ENCODE data around the gene TMEM132E.

DNA sequence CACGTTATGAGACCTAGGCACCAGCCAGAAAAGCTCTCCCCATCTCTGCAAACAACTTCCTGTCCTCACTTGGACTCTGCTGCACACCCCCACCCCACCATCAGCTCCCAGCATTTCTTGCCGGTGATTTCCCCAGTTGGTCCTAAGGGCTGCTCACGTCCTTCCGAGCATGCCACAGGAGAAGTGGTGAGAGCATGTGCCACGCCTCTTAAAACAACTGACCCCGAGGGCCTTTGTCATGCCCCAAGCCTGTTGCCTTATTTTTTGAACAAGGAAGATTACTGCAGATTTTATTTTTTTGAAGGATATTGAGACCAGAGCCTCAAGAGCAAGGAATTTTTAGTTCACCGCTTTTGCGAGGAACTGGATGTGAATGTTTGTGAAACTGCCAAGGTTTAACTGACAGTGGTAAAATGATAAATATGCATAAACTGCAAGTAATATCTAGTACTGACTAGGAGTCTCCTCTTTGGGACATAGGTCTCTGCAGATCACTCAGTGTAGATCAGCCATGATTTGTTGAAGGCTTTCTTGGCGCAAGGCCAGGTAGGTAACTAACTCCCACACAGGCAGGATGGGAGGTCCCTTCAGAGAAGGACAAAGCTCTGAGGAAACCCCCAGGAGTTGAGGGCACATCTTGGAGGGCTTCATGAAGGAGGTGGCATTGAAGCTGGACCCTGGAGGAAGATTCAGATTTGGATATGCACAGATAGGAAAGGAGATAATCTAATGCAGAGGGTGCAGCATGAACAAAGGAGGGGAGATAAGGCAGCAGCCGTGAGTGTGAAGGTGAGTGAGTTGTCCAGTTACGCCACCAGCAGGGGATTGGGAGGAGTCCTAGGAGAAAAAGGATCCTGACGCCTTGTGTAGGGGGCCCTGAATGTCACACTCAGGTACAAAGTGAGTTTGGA is 44.7 kb downstream of the TMEM132E start:
- TF ChIP-seq, protein P1, sequence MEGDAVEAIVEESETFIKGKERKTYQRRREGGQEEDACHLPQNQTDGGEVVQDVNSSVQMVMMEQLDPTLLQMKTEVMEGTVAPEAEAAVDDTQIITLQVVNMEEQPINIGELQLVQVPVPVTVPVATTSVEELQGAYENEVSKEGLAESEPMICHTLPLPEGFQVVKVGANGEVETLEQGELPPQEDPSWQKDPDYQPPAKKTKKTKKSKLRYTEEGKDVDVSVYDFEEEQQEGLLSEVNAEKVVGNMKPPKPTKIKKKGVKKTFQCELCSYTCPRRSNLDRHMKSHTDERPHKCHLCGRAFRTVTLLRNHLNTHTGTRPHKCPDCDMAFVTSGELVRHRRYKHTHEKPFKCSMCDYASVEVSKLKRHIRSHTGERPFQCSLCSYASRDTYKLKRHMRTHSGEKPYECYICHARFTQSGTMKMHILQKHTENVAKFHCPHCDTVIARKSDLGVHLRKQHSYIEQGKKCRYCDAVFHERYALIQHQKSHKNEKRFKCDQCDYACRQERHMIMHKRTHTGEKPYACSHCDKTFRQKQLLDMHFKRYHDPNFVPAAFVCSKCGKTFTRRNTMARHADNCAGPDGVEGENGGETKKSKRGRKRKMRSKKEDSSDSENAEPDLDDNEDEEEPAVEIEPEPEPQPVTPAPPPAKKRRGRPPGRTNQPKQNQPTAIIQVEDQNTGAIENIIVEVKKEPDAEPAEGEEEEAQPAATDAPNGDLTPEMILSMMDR (IDR thresholded peaks at IDR 0.05) = no peak
- no peak for TF ChIP-seq ZFX (IDR thresholded peaks at IDR 0.05; ENCODE audit: borderline replicate concordance)

All from 22Rv1 (cell line).